Measurements from ENCODE around the gene RNF141. TPM values are rescaled to one million over a fixed set of nuclear protein-coding genes. Genes with fewer than 3 reads are reported as not detected.

RNF141 gene
- total RNA-seq, 1 donor from 2014 or later: 49.3 TPM

DNA sequence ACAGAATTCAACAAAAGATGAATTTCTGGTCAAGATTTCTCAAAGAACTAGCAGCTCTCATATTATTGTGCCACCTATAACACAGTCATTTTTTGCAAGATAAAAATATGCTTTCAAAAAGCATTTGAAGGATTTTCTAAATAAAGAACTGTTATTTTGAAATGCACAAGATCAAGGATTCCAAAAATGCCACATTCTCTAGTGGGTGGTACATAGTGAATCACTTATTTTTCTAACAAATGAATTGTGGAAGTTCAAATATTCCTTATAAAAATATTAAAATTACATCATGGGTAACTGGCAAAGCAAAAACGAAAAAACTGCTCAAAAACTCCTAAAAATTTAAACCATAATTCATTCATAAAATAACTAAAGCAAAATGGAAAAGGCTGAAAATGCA, 2.1 kb downstream of the RNF141 start:
- no peaks in the 10 kb centered on the region for H3K36me3 ChIP-seq
- TF ChIP-seq EZH2 (IDR thresholded peaks at IDR 0.05): no peak
- no peak for TF ChIP-seq EZH2phosphoT487 (IDR thresholded peaks at IDR 0.05)
- TF ChIP-seq, protein P1, sequence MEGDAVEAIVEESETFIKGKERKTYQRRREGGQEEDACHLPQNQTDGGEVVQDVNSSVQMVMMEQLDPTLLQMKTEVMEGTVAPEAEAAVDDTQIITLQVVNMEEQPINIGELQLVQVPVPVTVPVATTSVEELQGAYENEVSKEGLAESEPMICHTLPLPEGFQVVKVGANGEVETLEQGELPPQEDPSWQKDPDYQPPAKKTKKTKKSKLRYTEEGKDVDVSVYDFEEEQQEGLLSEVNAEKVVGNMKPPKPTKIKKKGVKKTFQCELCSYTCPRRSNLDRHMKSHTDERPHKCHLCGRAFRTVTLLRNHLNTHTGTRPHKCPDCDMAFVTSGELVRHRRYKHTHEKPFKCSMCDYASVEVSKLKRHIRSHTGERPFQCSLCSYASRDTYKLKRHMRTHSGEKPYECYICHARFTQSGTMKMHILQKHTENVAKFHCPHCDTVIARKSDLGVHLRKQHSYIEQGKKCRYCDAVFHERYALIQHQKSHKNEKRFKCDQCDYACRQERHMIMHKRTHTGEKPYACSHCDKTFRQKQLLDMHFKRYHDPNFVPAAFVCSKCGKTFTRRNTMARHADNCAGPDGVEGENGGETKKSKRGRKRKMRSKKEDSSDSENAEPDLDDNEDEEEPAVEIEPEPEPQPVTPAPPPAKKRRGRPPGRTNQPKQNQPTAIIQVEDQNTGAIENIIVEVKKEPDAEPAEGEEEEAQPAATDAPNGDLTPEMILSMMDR (IDR thresholded peaks at IDR 0.05): no peak
- Mint-ChIP-seq H3K36me3 (no peaks in the 10 kb centered on the region), H3K4me1 (peaks cover 14% of the 10 kb centered on the region), H3K27me3 (ENCODE audit: insufficient read depth, low read depth) (no peaks in the 10 kb centered on the region), H3K9me3 (no peaks in the 10 kb centered on the region), H3K27ac (no peak overlapping the region), H3K4me3 (no peak overlapping the region)
- no peak overlapping the region for H3K4me3 ChIP-seq
- peaks cover 8% of the 10 kb centered on the region for H3K27me3 ChIP-seq
- peaks cover 12% of the 10 kb centered on the region for H3K79me2 ChIP-seq (ENCODE audit: low read depth)
- H3K9me3 ChIP-seq (ENCODE audit: low read depth): no peaks in the 10 kb centered on the region
- H3K4me2 ChIP-seq: no peak overlapping the region
- H3F3A ChIP-seq (ENCODE audit: low read depth): no peaks in the 10 kb centered on the region
- H2AFZ ChIP-seq (replicated peaks): no peak overlapping the region
- peaks cover 6% of the 10 kb centered on the region for H3K4me1 ChIP-seq
- no peaks in the 10 kb centered on the region for H4K20me1 ChIP-seq (ENCODE audit: low read depth)
- no peak overlapping the region for H3K9ac ChIP-seq
- H3K27ac ChIP-seq: no peak overlapping the region
- no peak for DNase-seq (ENCODE audit: low spot score)

- no peaks in the 10 kb centered on the region for H4K20me1 ChIP-seq (ENCODE audit: low read depth)
- no peaks in the 10 kb centered on the region for H3K9me3 Mint-ChIP-seq
- no peak overlapping the region for H2AFZ ChIP-seq (replicated peaks)
- no peak overlapping the region for H3K27ac Mint-ChIP-seq
- H3K4me1 Mint-ChIP-seq: peaks cover 14% of the 10 kb centered on the region
- H3K27ac ChIP-seq: no peak overlapping the region
- H3K9me3 ChIP-seq (ENCODE audit: low read depth): no peaks in the 10 kb centered on the region
- TF ChIP-seq, protein P1 (IDR thresholded peaks at IDR 0.05): no peak
- no peak for TF ChIP-seq EZH2 (IDR thresholded peaks at IDR 0.05)
- no peaks in the 10 kb centered on the region for H3K36me3 ChIP-seq
- H3K4me3 ChIP-seq: no peak overlapping the region
- H3K4me1 ChIP-seq: peaks cover 6% of the 10 kb centered on the region
- H3K36me3 Mint-ChIP-seq: no peaks in the 10 kb centered on the region
- H3F3A ChIP-seq (ENCODE audit: low read depth): no peaks in the 10 kb centered on the region
- peaks cover 8% of the 10 kb centered on the region for H3K27me3 ChIP-seq
- peaks cover 12% of the 10 kb centered on the region for H3K79me2 ChIP-seq (ENCODE audit: low read depth)
- H3K4me3 Mint-ChIP-seq: no peak overlapping the region
- H3K9ac ChIP-seq: no peak overlapping the region
- DNase-seq (ENCODE audit: low spot score): no peak
- no peaks in the 10 kb centered on the region for H3K27me3 Mint-ChIP-seq (ENCODE audit: insufficient read depth, low read depth)
- H3K4me2 ChIP-seq: no peak overlapping the region
These were observed 3.4 kb downstream of the RNF141 start for GRCh38 chr11:10537600-10537999.

DNA sequence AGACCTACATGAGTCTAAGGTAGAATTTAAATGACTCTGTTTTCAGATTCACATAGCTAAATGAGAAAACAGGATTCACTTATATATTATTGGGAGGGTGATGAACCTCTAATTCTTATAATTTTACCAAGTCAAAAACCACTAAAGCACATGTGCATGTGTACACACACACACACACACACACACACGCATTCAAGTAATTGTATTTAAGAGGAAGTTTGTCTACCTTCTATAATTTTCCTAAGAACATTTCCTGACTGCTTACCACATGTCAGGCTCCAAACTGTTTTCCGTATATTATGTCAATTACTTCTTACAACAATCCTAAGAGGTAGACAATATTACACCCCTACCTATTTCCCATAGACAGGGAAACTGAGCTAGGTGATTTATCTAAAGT, 6.7 kb downstream of the RNF141 start:
- H3K27ac Mint-ChIP-seq: no peak overlapping the region
- H3K9ac ChIP-seq: no peak overlapping the region
- no peaks in the 10 kb centered on the region for H3K4me1 Mint-ChIP-seq
- no peaks in the 10 kb centered on the region for H3K9me3 ChIP-seq (ENCODE audit: low read depth)
- H3K4me1 ChIP-seq: peaks cover 4% of the 10 kb centered on the region
- H2AFZ ChIP-seq (replicated peaks): no peak overlapping the region
- H3K27me3 Mint-ChIP-seq (ENCODE audit: insufficient read depth, low read depth): no peaks in the 10 kb centered on the region
- H4K20me1 ChIP-seq (ENCODE audit: low read depth): no peaks in the 10 kb centered on the region
- no peaks in the 10 kb centered on the region for H3K9me3 Mint-ChIP-seq
- H3K27me3 ChIP-seq: no peaks in the 10 kb centered on the region
- H3K27ac ChIP-seq: no peak overlapping the region
- TF ChIP-seq, protein P1 (IDR thresholded peaks at IDR 0.05): no peak
- TF ChIP-seq EZH2 (IDR thresholded peaks at IDR 0.05): no peak
- TF ChIP-seq EZH2phosphoT487 (IDR thresholded peaks at IDR 0.05): no peak
- H3K36me3 Mint-ChIP-seq: peaks cover 3% of the 10 kb centered on the region
- H3K4me3 ChIP-seq: no peak overlapping the region
- H3F3A ChIP-seq (ENCODE audit: low read depth): no peaks in the 10 kb centered on the region
- H3K4me2 ChIP-seq: no peak overlapping the region
- no peak for DNase-seq (ENCODE audit: low spot score)
- no peak overlapping the region for H3K4me3 Mint-ChIP-seq
- no peaks in the 10 kb centered on the region for H3K36me3 ChIP-seq
- H3K79me2 ChIP-seq (ENCODE audit: low read depth): peaks cover 3% of the 10 kb centered on the region

Data from neural progenitor cell (in vitro differentiated cells).